ENCODE measurements around the gene RAD51B. TPM values are rescaled to one million over a fixed set of nuclear protein-coding genes. Genes with fewer than 3 reads are reported as not detected.

RAD51B gene
- total RNA-seq, 1 experiment from 2014 or later = 20.0 TPM

- Histone ChIP-seq H3K27ac (ENCODE audit: low read depth, low read length) (no peak overlapping the region), H3K4me1 (ENCODE audit: control insufficient read depth in 1 of 2, insufficient read depth in 2 of 2, low read length in 2 of 2) (no peaks in the 10 kb centered on the region), H3K9ac (ENCODE audit: low read length) (no peak overlapping the region), H3K4me3 (replicated peaks in 1 of 2; ENCODE audit: low read depth in 1 of 2, low read length in 2 of 2) (no peak overlapping the region), H3K27me3 (ENCODE audit: insufficient read depth, low read length) (no peaks in the 10 kb centered on the region), H4K20me1 (ENCODE audit: insufficient read depth) (no peaks in the 10 kb centered on the region), H3K36me3 (ENCODE audit: control insufficient read depth in 1 of 2, insufficient read depth in 2 of 2, low read length in 2 of 2) (no peaks in the 10 kb centered on the region), H3K79me2 (ENCODE audit: insufficient read depth, low read length) (no peaks in the 10 kb centered on the region), H2AFZ (ENCODE audit: low read depth, low read length, poor library complexity, severe bottlenecking) (no peak overlapping the region), H3K9me3 (ENCODE audit: control insufficient read depth in 1 of 2, insufficient read depth in 1 of 2, low read depth in 1 of 2, low read length in 2 of 2) (no peaks in the 10 kb centered on the region), H3K9me2 (ENCODE audit: insufficient read depth) (no peaks in the 10 kb centered on the region), H3K4me2 (ENCODE audit: low read length) (no peak overlapping the region)
- TF ChIP-seq ATF3 (IDR thresholded peaks at IDR 0.05) (no peak), EZH2phosphoT487 (IDR thresholded peaks at IDR 0.05; ENCODE audit: borderline replicate concordance) (no peak), ZNF274 (IDR thresholded peaks at IDR 0.05; ENCODE audit: low read depth, low read length) (no peak), MAX (IDR thresholded peaks at IDR 0.05) (no peak), EZH2 (IDR thresholded peaks at IDR 0.05) (no peak), ZBTB33 (IDR thresholded peaks at IDR 0.05; ENCODE audit: extremely low read depth, insufficient replicate concordance, low read length) (no peak), EGR1 (IDR thresholded peaks at IDR 0.05; ENCODE audit: low read depth) (no peak), ZFX (IDR thresholded peaks at IDR 0.05) (no peak), RAD21 (IDR thresholded peaks at IDR 0.05; ENCODE audit: low read depth) (no peak), SRF (IDR thresholded peaks at IDR 0.05; ENCODE audit: low read depth) (no peak), JUND (IDR thresholded peaks at IDR 0.05) (no peak), CBX3 (IDR thresholded peaks at IDR 0.05; ENCODE audit: low read depth) (no peak), SP1 (IDR thresholded peaks at IDR 0.05; ENCODE audit: low read depth) (no peak)
- ChIA-PET CTCF (no interaction called here), RAD21 (ENCODE audit: low non-redundant PET in 1 of 2, low total read pairs in 2 of 2, uncharacterized antibody in 2 of 2, unreplicated experiment in 2 of 2) (no interaction called here), POLR2A (no interaction called here)
- BruUV-seq (replicated peaks) = no TSS peak
- ATAC-seq = no peak
- DNase-seq (ENCODE audit: low read depth, low spot score) = no peak
- intact Hi-C loops (cut with micrococcal nuclease) = no loop called here
These were observed 937.2 kb downstream of the RAD51B start for GRCh38 chr14:68756734-68757133.

All from HCT116 (cell line).